HG03095 (cell line): ENCODE data around the gene RUSC1.
"Not testable (repeated sequence)": the region's sequence is repeated elsewhere in the genome, so short reads cannot be mapped to it uniquely, and the experiment has no call there.

Source experiments
- ATAC-seq: cut with Tn5 transposase; IDR thresholded peaks from one replicate; pipeline ENCODE4 v1.9.1; 2021; ENCODE audit warnings: moderate library complexity; ENCODE audit not compliant: unreplicated experiment

The RUSC1 gene

DNA sequence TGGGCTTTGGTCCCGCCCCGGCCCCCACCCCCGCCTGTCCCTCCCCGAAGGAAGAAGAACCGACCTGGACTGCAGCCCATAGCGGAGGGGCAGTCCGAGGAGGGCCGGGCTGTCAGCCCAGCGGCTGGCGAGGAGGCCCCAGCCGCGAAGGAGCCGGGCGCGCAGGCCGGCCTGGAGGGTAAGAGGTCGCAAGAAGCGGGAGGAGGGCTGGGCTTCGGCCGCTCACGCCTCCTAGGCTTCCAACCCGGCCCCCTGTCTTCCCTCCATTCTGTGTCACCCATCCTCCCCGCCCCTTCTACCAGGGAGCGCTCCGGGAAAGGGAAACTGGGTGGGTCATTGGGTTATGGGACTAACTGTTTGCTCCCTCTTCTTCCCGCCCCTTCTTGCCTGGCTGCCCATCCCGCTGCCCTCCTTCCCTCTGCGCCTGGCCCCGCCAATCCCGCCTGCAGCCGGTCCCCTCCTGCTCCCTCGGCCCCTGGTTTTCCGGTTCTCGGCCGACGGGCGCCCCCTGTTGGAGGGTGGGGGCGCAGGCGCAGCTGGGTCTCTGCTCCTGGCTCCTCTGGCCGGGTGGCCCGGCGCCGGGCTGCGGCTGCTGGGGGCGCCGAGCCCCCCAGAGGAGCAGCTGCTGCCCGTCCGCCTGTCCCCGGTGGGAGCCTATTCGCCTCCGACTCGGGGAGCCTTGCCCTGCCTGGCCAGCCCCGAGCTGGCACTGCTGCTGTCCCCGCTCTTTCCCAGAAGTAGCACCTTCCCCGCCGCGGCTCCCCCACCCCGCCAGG is 2.4 kb downstream of the RUSC1 start:
- ATAC-seq, result peak; percentile 35

DNA sequence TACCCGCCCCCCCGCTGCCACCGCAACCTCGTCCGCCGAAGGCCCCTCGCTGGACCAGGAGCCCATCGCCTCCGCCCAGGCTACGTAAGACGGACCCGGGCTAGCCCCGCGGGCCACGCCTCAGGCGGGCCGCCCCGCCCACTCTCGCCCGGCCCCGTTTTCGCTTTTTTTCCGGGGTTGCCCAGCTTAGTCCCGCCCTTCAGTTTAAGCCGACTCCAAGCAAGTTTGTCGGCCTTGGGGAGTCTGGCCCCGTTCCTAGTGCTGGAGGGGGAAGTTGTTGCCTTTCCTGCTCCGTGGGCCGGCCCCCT is 3.0 kb downstream of the RUSC1 start:
- peak; percentile 32 for ATAC-seq

DNA sequence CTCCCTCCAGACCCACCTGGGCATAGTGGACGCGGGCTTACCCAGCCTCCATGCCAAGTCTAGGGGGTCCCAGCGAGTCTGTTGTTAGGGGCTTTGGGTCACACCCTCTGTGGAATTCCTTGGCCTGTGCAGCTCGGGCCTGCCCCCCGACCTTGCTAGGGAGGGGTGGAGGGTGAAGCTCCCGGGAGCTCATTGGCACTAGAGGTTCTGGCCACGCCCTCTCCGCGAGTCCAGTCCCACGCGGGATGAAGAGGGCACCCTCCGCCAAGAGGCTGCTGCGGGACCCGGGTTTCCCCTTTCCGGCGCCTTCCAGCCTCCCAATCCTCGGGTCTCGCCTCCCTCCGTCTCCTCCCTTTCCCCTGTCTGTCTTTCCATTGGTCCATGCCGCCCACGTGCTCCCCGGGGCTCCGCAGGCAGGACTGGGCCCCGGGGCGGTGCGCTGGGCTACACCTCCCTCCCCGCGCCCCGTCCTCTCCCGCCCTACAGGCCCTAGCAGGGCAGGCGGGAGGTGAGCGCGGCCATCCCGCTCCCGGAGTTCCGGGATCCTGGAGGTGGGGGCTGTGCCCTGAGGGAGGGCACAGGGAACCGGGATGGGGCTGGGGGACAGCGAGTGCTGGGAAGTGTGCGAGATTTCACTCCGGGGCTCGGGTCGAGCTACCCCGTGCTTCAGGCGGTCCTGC is 3.5 kb downstream of the RUSC1 start:
- ATAC-seq, result peak; percentile 61

DNA sequence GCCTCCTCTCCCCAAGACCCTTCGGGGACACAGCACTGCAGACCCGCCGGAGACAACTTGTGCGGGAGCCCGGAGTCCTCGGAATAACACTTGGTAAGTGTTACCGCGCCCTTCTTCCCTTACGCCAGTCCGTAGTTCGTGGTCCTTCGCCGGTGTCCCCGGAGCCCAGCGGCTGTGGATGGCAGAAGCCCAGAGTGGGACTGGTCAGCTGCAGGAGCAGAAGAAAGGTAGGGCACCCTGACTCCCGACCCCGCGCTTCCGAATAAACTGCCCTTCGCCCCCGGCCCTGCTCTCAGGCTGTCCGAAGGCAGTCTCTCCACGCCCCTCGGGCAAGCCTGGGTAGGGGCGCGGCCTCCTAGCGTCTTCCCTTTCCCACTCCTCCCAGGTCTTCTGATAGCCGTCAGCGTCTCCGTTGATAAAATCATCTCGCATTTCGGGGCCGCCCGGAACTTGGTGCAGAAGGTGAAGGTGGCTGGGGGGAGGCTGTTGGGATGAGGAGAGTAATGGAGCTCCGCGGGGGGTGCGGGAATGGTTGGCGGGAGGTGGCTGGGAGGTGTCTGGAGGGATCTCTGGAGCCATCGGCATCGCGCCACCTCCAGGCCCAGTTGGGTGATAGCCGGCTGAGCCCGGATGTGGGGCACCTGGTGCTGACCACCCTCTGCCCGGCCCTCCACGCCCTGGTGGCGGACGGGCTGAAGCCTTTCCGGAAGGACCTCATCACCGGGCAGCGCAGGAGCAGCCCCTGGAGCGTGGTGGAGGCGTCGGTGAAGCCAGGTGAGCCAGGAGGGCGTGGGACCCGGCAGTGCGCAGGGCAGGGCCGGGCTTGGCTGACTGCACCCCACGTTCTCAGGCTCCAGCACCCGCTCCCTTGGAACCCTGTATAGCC is 4.3 kb downstream of the RUSC1 start:
- peak; percentile 0 for ATAC-seq

DNA sequence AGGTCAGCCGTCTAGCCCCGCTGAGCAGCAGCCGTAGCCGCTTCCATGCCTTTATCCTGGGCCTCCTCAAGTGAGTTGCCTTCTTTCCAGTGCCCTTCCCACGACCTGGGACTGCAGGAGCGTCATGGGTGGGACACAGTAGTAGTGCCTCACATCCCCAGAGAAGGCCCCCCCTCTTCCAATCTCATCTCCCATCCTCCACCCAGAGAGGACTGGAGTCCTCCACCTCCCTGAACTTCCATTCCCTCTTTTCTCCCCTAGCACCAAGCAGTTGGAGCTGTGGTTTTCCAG is 4.9 kb downstream of the RUSC1 start:
- no peak for ATAC-seq

DNA sequence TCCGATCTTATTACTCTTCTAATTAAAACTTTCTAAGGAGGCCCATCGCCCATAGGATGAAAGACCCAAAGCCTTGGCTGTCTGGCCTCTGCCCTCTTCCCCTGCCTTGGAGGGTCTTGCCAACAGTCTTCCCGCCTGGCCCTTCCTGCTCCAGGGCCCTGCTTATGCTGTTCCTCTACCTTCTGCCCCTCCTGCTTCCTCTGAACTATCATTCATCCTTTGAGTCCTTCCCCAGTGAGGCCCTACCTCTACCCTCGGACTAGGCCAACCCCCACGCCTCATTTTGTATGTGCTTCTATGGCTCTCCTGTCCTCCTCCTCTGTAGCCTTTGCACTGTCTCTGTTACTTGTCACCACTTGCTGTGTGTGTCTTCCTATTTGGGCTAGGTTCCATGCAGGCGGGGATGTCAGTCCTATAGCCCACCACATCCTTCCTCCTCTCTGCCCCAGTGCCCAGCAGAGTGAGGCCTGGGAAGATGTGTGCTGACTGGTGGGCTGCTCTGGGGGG is 5.4 kb downstream of the RUSC1 start:
- no peak for ATAC-seq

DNA sequence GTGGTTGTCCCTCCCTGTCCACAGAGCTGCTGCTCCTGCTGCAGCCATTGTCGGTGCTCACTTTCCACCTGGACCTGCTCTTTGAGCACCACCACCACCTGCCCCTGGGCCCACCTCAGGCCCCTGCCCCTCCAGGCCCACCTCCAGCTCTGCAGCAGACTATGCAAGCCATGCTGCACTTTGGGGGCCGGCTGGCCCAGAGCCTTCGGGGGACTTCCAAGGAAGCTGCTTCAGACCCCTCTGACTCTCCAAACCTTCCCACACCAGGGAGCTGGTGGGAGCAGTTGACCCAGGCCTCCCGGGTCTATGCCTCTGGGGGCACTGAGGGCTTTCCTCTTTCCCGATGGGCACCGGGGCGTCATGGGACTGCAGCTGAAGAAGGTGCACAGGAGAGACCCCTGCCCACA is 5.9 kb downstream of the RUSC1 start:
- ATAC-seq, result no peak

DNA sequence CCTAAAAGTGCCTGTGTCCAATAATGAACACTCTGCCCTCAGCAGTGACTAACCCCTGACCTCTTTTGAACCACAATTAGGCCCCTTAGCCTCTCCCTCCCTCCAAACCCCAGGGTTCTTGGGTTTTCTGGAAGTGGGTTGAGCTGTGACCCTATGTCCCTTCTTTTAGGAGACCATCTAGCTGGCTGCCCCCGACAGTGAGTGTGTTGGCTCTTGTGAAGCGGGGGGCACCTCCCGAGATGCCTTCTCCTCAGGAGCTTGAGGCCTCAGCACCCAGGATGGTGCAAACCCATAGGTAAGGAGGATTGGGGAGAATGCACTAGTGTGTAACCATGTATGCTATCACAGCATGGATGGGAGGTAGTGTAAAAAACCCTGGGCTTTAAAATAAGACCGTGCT is 7.3 kb downstream of the RUSC1 start:
- ATAC-seq, result no peak

DNA sequence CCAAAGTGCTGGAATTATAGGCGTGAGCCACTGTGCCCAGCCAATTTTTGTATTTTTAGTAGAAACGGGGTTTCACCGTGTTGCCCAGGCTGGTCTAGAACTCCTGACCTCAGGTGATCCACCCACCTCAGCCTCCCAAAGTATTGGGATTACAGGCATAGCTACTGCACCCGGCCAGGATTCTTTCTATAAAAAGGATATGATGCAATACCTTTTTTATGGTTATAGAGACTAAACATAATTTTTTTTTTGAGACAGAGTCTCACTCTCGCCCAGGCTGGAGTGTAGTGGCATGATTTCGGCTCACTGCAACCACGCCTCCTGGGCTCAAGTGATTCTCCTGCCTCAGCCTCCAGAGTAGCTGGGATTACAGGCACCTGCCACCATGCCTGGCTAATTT is 8.2 kb downstream of the RUSC1 start:
- not testable (repeated sequence) for ATAC-seq

DNA sequence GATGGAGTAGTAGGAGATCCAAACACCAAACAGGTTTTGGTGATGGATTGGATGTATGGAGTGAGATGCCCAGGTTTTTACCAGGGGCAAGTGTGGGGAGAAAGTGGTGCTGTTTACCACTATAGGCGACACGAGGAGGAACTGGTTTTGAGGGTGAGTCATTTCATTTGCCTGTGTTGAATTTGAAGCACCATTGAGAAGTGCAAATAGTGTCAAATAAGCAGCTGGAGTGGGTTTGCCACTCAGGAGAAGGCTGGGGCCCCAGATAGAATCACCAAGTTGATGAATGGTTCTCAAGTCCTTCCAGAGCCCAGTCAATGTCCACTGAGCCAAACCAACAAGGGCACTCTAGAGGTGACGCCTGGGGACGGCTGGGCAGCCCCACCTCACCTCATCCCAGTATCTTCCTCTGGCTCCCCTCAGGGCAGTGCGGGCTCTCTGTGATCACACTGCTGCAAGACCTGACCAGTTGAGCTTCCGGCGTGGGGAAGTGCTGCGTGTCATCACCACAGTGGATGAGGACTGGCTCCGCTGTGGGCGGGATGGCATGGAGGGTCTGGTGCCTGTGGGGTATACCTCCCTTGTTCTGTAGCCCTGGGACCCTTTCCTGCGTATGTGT is 9.4 kb downstream of the RUSC1 start:
- no peak for ATAC-seq

DNA sequence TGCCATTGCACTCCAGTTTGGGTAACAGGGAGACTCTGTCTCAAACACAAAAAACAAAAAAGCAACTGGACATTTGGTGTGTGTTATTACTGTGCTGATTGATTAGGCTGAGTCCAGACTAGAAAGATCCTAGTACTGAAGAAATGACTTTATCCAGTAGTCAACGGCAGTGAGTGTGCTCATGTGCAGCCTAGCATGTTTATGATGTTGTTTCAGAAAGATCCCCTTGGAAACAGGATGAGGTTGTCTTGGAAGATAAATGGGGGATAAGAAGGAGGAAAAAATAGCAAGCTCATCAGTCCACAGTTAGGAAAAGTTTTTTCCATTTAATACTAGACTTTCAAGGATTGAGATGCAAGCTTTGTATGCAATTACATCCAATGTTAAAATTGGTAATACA is 14.3 kb downstream of the RUSC1 start:
- ATAC-seq, result no peak

DNA sequence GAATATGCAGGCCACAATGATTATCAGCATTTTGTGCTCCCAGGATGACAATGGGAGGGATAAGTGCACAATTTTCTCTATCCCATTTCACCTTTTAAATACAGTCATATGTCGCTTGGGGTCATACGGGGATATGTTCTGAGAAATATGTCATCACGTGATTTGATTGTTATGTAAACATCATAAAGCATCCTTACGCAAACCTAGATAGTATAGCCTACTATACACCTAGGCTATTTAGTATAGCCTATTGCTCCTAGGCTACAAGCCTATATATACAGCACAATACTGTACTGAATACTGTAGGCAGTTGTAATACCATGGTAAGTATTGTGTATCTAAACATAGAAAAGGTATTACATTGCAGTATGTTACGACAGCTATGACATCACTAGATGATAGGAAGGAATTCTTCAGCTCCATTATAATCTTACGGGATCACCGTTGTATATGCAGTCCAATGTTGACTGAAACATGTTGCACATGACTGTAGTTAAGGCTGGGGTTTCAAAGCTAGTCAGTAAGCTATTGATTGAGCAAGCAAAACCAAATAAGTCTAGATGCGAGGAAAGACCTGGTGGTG is 18.9 kb downstream of the RUSC1 start:
- no peak for ATAC-seq

DNA sequence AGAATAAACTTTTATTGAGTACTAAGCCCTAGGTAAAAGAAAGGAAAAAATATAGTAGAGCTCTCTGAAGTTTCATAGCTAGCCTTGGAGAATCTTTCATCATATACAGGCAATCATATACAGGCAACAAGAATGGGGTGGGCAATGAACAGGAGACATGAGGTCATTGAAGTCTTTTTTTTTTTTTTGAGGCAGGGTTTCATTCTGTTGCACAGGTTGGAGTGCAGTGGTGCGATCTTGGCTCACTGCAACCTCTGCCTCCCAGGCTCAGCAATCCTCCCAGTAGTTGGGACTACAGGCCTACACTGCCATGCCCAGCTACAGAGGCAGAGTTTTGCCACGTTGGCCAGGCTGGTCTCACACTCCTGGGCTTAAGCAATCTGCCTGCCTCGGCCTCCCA is 22.1 kb downstream of the RUSC1 start:
- no peak for ATAC-seq

DNA sequence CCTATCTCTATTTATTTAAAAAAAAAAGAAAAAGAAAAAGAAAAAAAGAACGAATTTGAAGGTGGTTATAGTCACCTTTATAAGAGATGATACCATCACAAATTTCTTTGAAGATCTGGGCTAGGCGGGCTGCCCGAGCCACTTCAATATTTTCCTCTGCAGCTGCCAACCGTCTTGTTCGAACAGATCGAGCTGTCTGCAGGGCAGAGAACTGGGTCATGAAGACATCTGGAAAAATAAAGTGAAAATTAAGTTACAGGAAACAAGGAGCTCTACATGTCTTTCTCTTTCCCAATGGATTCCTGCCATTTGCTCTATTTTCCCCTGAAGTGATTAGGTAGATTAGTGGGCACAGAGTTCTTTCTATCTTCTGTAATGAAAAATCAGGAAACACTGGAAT is 31.9 kb downstream of the RUSC1 start:
- no peak for ATAC-seq

DNA sequence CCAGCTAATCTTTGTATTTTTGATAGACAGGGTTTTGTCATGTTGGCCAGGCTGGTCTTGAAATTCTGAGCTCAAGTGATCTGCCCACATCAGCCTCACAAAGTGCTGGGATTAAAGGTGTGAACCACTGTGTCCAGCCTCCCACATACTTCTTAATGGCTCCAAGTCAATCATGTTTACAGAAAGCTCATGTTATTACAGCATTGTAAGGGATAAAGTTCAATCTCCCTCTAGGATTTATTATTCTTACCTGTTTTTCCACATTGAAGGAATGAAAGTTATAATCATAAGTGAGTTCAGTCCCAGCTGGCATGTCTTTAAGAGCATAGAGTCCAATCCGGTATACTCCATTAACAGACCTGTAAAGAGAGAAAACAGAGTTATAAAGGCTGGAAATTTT is 39.4 kb downstream of the RUSC1 start:
- ATAC-seq, result no peak

DNA sequence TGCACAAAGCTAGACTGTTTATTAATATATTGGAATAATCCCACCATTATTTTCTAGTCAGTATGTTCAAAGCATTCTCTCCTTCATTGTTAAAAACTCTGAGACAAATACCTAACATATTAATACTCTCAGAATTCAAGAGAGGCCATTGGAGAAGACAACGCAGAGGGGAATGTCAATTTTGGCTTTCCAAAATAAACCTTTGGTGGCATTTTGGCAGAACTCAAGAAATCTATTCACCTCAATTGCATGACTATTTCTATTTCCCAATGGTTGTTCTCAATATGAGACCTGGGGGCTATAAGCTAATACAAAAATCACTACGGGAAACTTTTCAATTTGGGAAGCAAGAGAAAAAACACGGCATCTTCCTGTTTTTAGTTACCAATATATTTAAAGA is 58.5 kb downstream of the RUSC1 start:
- ATAC-seq, result no peak

DNA sequence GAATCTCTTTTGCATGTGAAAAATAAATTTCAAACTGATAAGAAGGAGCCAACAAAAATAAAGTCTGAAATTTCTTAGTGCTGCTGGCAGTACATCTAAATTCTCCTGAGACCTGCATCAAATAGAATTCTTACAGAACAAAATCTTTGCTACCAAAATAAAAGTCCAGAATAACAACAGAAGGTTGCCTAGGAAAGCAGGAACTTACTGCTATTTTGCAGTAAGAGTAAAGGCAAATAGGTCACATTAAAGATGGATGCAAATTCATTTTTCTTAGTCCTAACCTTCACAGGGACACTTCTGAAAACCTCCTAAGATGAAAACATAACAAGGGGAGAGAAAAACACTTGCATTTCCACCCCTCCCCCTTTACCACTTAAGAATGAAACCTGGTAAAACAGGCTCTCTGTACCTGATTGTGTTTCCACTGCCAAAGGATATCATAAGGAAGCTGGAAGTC is 59.0 kb downstream of the RUSC1 start:
- ATAC-seq, result no peak
